GM23338 (cell line): Measurements from ENCODE around the gene B4GALNT1. TPM values are rescaled to one million over a fixed set of nuclear protein-coding genes. Genes with fewer than 3 reads are reported as not detected.

Source experiments
- ATAC-seq: fragments of 200-7000 bp; cut with Tn5 transposase; 3 replicates; pipeline ENCODE4 v1.9.1; 2020
- DNase-seq: peaks from one replicate; pipeline ENCODE4 v3.0.0-alpha.2; 2015; ENCODE audit warnings: low spot score
- H2AFZ ChIP-seq: fragments of 200-600 bp; sonication (generic); 2 replicates; pipeline ENCODE4 v1.8.0; 2016; ENCODE audit warnings: antibody characterized with exemption, mild to moderate bottlenecking, moderate library complexity
- H3F3A ChIP-seq: fragments of 200-600 bp; sonication (generic); replicated peaks from 2 replicates; pipeline ENCODE4 v1.8.0; 2017; ENCODE audit warnings: antibody characterized with exemption, mixed run types, low read depth
- H3K27ac ChIP-seq: fragments of 200-600 bp; sonication (generic); 2 replicates; pipeline ENCODE4 v1.6.1; 2016; ENCODE audit warnings: low read depth
- H3K27me3 ChIP-seq: fragments of 200-600 bp; sonication (generic); 2 replicates; pipeline ENCODE4 v1.8.0; 2016; ENCODE audit warnings: mild to moderate bottlenecking, mixed run types, moderate library complexity; ENCODE audit not compliant: insufficient read depth
- H3K36me3 ChIP-seq: fragments of 200-600 bp; sonication (generic); 2 replicates; pipeline ENCODE4 v1.8.0; 2016; ENCODE audit warnings: mild to moderate bottlenecking; ENCODE audit not compliant: insufficient read depth
- H3K4me1 ChIP-seq: fragments of 200-600 bp; sonication (generic); 2 replicates; pipeline ENCODE4 v1.8.0; 2016; ENCODE audit warnings: mild to moderate bottlenecking, moderate library complexity; ENCODE audit not compliant: insufficient read depth
- H3K4me2 ChIP-seq: fragments of 200-600 bp; sonication (generic); 2 replicates; pipeline ENCODE4 v1.7.1; 2017; ENCODE audit warnings: mixed run types
- H3K4me3 ChIP-seq: fragments of 200-600 bp; sonication (generic); 2 replicates; pipeline ENCODE4 v1.6.1; 2016; ENCODE audit warnings: mixed run types
- H3K79me2 ChIP-seq: fragments of 200-600 bp; sonication (generic); replicated peaks from 2 replicates; pipeline ENCODE4 v1.8.0; 2017; ENCODE audit warnings: mild to moderate bottlenecking; ENCODE audit not compliant: insufficient read depth
- H3K9me2 ChIP-seq: fragments of 200-600 bp; sonication (generic); 2 replicates; pipeline ENCODE4 v1.8.0; 2017; ENCODE audit not compliant: insufficient read depth
- H4K20me1 ChIP-seq: fragments of 200-600 bp; sonication (generic); replicated peaks from 2 replicates; pipeline ENCODE4 v1.8.0; 2017; ENCODE audit warnings: mild to moderate bottlenecking; ENCODE audit not compliant: insufficient read depth
- H3K27ac Mint-ChIP-seq: 2 replicates; pipeline ENCODE4 v1.8.0; 2020; ENCODE audit warnings: inconsistent platforms, mild to moderate bottlenecking, moderate library complexity, mixed read lengths
- H3K27me3 Mint-ChIP-seq: 3 replicates; pipeline ENCODE4 v1.8.0; 2022; ENCODE audit warnings: low read depth, mild to moderate bottlenecking, moderate library complexity, mixed read lengths, inconsistent platforms; ENCODE audit not compliant: insufficient read depth, poor library complexity
- H3K36me3 Mint-ChIP-seq: 3 replicates; pipeline ENCODE4 v1.8.0; 2021; ENCODE audit warnings: low read depth, mild to moderate bottlenecking, inconsistent platforms, moderate library complexity, mixed read lengths
- H3K4me1 Mint-ChIP-seq: 3 replicates; pipeline ENCODE4 v1.8.0; 2020; ENCODE audit warnings: mild to moderate bottlenecking, inconsistent platforms, mixed read lengths
- H3K4me3 Mint-ChIP-seq: 3 replicates; pipeline ENCODE4 v1.8.0; 2021; ENCODE audit warnings: moderate library complexity, mild to moderate bottlenecking, inconsistent platforms, mixed read lengths
- H3K9me3 Mint-ChIP-seq: 3 replicates; pipeline ENCODE4 v1.8.0; 2020; ENCODE audit warnings: moderate library complexity, mild to moderate bottlenecking, inconsistent platforms, mixed read lengths
- CREB1 ChIP-seq: fragments of 250-450 bp; sonication (Bioruptor Pico); IDR thresholded peaks from 2 replicates; pipeline ENCODE4 v1.5.0; 2020; ENCODE audit warnings: low read depth, mild to moderate bottlenecking, moderate library complexity
- CTCF ChIP-seq, 2 experiments: fragments of 200-600 bp in 1 of 2; sonication (generic) in 1 of 2; conservative IDR thresholded peaks; 2 replicates each; pipeline versions ENCODE4 v1.5.1 to v1.6.1; 2016 to 2017; ENCODE audit warnings: antibody characterized with exemption in 2 of 2, low read depth in 2 of 2, mild to moderate bottlenecking in 2 of 2, moderate library complexity in 1 of 2
- EZH2 ChIP-seq: fragments of 200-600 bp; sonication (generic); IDR thresholded peaks from one replicate; pipeline ENCODE4 v1.8.0; 2017; ENCODE audit warnings: antibody characterized with exemption, mild to moderate bottlenecking, low read depth; ENCODE audit not compliant: unreplicated experiment
- EZH2phosphoT487 ChIP-seq: fragments of 200-600 bp; sonication (generic); IDR thresholded peaks from one replicate; pipeline ENCODE4 v1.8.1; 2018; ENCODE audit warnings: antibody characterized with exemption; ENCODE audit not compliant: unreplicated experiment
- JUNB ChIP-seq: IDR thresholded peaks from one replicate; pipeline ENCODE4 v1.6.1; 2016; ENCODE audit warnings: antibody characterized with exemption; ENCODE audit not compliant: unreplicated experiment
- NANOG ChIP-seq: IDR thresholded peaks from 2 replicates; pipeline ENCODE4 v1.6.1; 2016; ENCODE audit warnings: antibody characterized with exemption, borderline replicate concordance
- POLR2AphosphoS5 ChIP-seq: IDR thresholded peaks from 2 replicates; pipeline ENCODE4 v1.6.1; 2016; ENCODE audit warnings: antibody characterized with exemption, low read depth
- REST ChIP-seq: IDR thresholded peaks from one replicate; pipeline ENCODE4 v1.6.1; 2018; ENCODE audit warnings: antibody characterized with exemption; ENCODE audit not compliant: unreplicated experiment
- STAT1 ChIP-seq: IDR thresholded peaks from one replicate; pipeline ENCODE4 v1.6.1; 2016; ENCODE audit warnings: antibody characterized with exemption; ENCODE audit not compliant: unreplicated experiment
- ZNF114 ChIP-seq: fragments of 250-450 bp; sonication (Bioruptor Pico); IDR thresholded peaks from 2 replicates; pipeline ENCODE4 v1.5.0; 2020; ENCODE audit warnings: mild to moderate bottlenecking, moderate library complexity
- ZNF331 ChIP-seq: fragments of 250-450 bp; sonication (Bioruptor Pico); IDR thresholded peaks from 2 replicates; pipeline ENCODE4 v1.5.0; 2020; ENCODE audit warnings: low read depth, mild to moderate bottlenecking, moderate library complexity
- ZNF462 ChIP-seq: fragments of 250-450 bp; sonication (Bioruptor Pico); IDR thresholded peaks from 2 replicates; pipeline ENCODE4 v1.5.0; 2020; ENCODE audit warnings: mild to moderate bottlenecking, moderate library complexity
- polyA plus RNA-seq: library from polyadenylated mRNA; unstranded; fragments of >200 nt; fragmentation: Nextera tagmentation; extraction: Ambion mirVana; gene quantifications from 2 replicates; pipeline ENCODE4 v1.2.1, GENCODE V29; 2016
- total RNA-seq: library from RNA; depleted of rRNA; stranded (reverse); fragments of >200 nt; shearing (Covaris generic); gene quantifications from 2 replicates; pipeline ENCODE4 v1.2.3, GENCODE V29; 2014
- TF ChIP-seq, protein P1 (sequence below): IDR thresholded peaks from 2 replicates; pipeline ENCODE4 v1.6.1; 2016; ENCODE audit warnings: antibody characterized with exemption

B4GALNT1 gene
- total and polyA plus RNA-seq, 2 experiments from 2014 or later, result 1.3 to 2.4 TPM

DNA sequence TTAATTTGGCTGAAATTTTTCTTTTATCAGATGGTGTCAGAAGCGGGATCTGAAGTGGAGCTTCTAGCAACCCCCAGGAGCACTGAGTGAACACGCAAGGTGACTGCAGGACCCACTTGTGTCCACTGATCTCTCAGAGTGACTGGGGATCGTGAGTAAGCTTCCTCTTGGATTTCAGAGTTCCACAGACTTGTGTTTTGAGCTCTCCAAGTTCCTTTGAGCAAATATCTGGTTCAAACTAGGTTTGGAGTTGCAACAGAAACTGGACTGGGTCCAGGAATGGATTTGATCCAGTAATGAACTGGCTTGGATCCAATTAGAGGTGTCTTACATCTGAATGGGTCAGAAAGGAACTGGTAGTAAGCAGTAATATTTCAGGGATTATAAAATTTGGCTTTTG is 24.7 kb upstream of the B4GALNT1 start:
- ATAC-seq (no peak), DNase-seq (no peak)
- Histone ChIP-seq H3K4me3 (no peak overlapping the region), H4K20me1 (no peaks in the 10 kb centered on the region), H3K36me3 (peaks cover 4% of the 10 kb centered on the region), H3K79me2 (no peaks in the 10 kb centered on the region), H3K9me2 (no peaks in the 10 kb centered on the region), H3K27ac (no peak overlapping the region), H3K27me3 (no peaks in the 10 kb centered on the region), H3K4me2 (no peak overlapping the region), H3K4me1 (no peaks in the 10 kb centered on the region), H2AFZ (no peak overlapping the region), H3F3A (no peaks in the 10 kb centered on the region)
- no peak overlapping the region for H3K27ac Mint-ChIP-seq
- H3K4me1 Mint-ChIP-seq, result no peaks in the 10 kb centered on the region
- no peak for TF ChIP-seq CTCF (conservative IDR thresholded peaks at IDR 0.05; ENCODE audit: low read depth in 2 of 2)
- TF ChIP-seq POLR2AphosphoS5, result no peak
- TF ChIP-seq CREB1, result no peak
- no peak for TF ChIP-seq ZNF462 (CRISPR knock-in tag)
- TF ChIP-seq ZNF331, result no peak
- no peak for TF ChIP-seq JUNB
- no peak for TF ChIP-seq STAT1
- no peak for TF ChIP-seq NANOG
- no peak for TF ChIP-seq EZH2
- TF ChIP-seq, protein P1, sequence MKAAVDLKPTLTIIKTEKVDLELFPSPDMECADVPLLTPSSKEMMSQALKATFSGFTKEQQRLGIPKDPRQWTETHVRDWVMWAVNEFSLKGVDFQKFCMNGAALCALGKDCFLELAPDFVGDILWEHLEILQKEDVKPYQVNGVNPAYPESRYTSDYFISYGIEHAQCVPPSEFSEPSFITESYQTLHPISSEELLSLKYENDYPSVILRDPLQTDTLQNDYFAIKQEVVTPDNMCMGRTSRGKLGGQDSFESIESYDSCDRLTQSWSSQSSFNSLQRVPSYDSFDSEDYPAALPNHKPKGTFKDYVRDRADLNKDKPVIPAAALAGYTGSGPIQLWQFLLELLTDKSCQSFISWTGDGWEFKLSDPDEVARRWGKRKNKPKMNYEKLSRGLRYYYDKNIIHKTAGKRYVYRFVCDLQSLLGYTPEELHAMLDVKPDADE, result no peak
- TF ChIP-seq ZNF114 (CRISPR knock-in tag), result no peak
- no peak for TF ChIP-seq REST
- TF ChIP-seq EZH2phosphoT487, result no peak
- H3K4me3 Mint-ChIP-seq, result no peak overlapping the region
- H3K27me3 Mint-ChIP-seq, result no peaks in the 10 kb centered on the region
- peaks cover 13% of the 10 kb centered on the region for H3K36me3 Mint-ChIP-seq
- peaks cover 81% of the 10 kb centered on the region for H3K9me3 Mint-ChIP-seq
